HG03280 (cell line): ENCODE measurements around the gene THRB.

ENCODE experiments used
- ATAC-seq: cut with Tn5 transposase; IDR thresholded peaks from one replicate; pipeline ENCODE4 v1.9.1; 2021; ENCODE audit warnings: mild to moderate bottlenecking, moderate library complexity; ENCODE audit not compliant: unreplicated experiment

The THRB gene

GRCh38 chr3:24513463-24513862, 18.8 kb upstream of the THRB start:
- no peak for ATAC-seq

GRCh38 chr3:24512564-24513197, 18.0 kb upstream of the THRB start:
- ATAC-seq, result no peak

DNA sequence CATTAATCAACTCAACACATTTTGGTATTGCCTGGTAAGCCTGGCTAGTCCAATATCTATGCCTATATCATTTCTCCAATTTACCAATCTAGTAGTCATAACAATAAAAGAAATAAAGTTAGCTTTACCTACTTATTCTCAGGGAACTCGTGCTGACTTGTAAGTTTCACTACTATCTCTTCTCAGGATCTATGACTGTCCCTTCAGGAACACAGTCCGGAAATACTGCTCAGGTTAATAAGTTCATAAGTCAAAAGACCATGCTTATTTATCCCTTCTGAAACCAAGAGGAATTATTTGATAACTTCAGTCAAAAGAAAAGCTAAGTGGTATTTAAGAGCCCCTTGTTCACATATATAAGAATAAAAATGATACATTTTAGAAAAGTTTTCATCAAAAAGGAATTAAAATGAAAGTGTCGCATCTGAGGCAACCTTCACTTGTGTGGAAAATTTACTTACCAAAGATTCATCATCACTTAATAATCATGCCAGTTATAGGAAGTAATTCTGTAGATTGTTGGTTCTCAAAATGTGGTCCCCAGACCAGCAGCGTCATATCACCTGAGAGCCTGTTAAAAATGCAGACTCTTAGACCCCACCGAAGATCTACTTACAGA, 15.5 kb upstream of the THRB start:
- no peak for ATAC-seq

DNA sequence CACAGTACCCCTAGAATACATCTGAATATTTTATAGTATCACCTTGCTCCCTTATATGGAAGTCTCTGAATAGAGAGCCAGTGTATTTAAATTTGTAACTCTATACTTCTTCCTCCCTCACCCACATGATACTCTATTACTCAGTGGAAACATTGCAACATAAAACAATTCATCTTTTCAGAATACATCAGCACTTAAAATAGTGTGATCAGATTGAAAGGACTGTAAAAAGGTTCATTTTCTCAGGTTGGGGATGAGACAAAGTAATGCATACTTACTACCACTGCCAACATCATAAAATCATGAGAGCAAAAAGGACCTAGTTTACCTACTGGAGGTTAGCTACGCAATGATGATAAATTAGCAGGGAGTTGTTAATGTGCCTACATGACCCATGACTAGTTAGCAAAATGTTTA, 13.8 kb upstream of the THRB start:
- no peak for ATAC-seq

DNA sequence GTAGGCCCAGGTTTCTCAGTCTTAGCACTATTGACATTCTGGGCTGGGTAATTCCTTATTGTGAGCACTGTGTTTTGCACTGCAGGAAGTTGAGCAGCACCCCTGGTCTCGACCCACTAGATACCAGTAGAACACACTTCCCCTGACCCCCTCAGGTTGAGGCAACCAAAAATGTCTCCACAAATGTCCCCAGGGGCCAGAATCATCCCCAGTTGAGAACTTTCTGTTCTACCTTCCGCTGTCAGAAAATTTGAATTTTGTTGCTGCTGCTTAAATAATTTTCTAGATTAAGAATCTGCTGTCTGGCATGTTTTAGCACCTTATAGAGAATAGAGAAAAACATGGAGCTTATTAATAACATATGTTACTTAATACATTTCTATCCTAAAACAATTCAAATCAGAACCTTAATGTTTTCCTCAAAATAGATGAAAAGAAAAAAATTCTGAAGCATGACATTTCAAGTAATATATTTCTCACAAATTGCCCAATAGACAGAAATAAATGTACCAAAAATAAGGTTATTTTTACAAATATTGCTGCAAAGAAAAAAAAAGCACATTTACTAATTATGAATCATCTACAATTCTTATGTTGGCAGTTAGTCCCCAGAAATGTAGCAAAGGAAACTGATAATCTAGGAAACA, 13.2 kb upstream of the THRB start:
- no peak for ATAC-seq

DNA sequence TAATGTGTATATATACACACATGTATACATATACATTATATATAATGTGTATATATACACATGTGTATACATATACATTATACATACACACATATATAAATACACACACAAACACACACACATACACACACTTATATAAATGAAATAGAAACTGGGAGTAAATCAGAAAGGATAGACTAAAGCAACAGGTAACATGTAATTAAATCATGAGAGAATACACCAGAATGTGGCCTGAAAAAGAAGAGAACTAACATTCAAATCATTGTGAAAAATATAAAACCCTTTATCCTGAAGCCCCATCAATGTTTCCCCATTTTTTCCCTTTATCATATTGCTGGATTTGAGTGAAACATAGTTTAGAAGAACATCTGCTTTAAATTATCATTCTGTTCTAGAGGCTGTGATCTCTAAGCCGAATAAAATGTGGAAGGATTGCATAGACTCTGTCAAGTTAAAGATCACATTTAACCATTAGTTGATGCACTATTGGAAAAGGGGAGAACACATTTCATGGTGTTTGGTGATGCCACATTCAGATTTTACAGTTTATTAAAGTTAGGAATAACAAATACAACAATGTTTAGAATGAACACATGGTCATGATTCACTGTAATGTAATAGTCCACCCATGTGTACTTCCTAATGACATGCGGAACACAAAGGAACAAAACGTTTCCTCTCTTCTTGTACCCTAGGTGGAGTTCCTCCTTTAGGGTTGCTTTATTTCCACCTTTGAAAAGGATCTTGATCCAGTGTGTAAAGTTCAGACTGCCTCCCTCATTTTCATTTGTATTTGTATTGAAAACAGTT, 12.5 kb upstream of the THRB start:
- ATAC-seq, result no peak

DNA sequence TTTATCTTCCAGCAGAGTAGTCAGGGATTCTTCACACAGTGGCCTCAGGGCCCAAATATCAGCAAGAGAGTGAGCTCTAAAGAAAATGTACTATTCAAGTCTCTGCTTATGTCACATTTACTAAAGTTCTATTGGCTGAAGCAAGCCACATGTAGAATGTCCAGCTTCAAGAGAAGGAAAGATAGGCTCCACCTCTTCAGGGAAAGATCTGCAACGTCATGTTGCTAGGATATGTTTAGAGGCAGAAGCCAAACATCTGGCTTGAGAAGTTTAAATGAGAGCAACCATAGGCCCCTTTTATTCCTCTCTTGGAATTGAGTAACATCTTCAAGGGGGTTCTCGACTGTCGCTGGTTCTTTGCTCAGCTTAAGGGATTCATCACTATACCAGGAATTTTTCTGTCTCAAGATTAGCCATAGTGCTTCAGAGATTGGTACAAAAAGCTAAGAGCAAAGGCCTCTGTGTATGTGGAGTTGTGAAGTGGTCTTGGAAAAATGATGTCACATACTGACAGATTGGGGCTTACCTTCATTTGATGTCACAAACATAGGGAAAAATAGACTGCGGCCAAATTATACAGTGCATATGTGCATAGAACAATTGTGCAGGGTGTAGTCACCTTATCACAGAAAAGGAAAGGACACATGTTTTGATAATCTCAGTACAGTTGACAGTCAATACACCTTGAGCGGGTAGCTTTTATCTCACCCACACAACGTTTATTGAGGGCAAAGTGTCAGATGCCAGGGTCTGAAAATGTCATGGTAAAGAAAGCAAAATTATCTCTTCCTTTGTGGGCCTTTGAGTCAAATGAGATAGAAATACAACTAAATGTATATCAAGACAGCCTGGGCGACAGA, 11.3 kb upstream of the THRB start:
- no peak for ATAC-seq

GRCh38 chr3:24504772-24505171, 10.1 kb upstream of the THRB start:
- no peak for ATAC-seq

DNA sequence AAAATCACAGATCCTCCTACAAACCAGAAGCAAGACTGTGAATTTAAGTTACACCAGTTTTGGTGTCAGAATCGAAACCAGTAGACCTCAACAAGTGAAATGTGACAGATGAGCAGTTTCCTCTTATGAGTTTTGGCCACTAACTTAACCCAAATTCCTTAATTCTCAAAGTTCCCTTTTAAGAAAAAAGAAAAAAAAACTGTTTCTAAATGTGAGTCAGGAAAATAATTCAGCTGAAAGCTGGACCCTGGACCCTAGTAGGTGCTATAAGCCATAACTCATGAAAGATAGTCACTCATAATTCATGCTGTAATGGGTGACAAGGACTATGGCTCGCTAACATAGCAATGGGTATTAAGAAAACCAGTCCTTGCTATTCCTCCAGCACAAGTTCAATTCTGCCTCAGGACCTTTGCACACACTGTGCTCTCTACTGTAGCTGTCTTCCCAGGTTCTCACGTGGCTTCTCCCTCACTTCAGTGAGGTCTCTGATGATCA, 9.0 kb upstream of the THRB start:
- peak; percentile 70 for ATAC-seq

DNA sequence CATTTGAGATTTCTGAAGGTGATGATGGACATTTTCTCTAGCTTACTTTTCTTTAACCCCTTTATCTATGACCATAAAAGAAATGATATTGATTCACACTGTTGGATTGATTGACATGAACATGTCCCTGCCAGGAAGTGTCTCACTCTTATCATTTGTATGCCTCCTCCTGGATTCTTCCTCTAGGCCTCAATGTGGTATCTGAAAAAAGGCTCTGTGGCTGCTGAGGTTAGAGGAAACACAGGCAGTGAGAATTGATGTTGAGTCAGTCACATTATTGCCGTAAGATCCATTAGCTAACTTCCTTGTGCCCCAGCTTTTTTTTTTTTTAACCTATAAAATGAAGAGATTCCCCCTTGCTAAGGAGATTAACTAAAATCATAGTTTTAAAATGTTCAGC, 8.0 kb upstream of the THRB start:
- no peak for ATAC-seq

- no peak for ATAC-seq
Observed at GRCh38 chr3:24500806-24501205, 6.2 kb upstream of the THRB start.

DNA sequence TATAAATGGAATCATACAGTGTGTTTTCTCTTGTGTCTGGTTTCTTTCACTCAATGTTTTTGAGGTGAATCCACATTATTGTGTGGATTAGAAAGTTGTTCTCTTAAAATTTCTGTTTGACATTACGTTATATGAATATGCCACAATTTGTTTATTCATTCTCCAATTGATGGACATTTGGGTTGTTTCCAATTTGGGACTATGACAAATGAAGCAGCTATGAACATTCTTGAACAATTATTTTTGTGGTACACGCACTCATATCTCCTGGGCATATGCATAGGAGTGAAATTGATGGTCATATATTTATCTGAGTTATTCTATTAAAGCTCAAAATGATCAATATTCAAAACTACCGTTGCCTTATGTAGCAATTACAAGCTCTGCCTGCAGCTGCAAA, 5.3 kb upstream of the THRB start:
- no peak for ATAC-seq

DNA sequence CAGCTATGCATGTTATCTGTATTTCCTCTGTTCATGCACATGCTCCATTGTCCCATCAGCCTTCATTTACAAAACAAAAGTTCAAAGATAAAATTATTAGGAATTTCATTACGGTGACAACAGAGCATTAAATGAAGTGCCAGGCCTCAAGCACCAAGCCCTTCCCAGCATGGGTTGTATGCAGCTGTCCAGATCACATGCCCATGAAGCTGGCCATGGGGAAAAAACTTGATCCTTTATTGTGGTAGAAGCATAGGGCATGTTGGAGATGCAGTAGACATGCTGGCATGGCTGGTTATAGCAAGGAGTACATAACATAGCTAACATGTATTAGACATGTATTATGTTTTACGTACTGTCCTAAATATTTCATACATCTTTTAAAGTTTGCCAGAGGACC, 4.1 kb upstream of the THRB start:
- ATAC-seq, result no peak

GRCh38 chr3:24498391-24498790, 3.7 kb upstream of the THRB start:
- no peak for ATAC-seq

DNA sequence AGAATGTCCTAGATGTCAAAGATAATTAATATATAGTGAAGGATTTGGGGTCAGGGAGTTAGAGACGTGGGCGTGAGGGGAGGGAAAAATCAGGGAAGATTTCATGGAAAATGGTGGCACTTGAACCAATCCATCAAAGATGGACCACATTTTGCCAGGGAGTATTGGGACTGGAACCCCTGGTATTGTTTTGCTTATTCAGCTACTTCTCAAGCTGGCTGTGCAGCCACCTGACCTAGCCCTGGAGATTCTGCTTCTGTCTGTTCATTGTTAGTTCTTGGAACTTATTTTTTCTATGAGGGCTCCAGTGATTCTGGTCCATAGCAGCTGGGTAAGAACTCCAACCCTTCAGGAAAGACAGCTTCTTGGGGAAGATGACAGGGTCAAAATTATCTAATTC, 3.3 kb upstream of the THRB start:
- ATAC-seq, result no peak

GRCh38 chr3:24496529-24497482, 2.2 kb upstream of the THRB start:
- ATAC-seq, result no peak

GRCh38 chr3:24495326-24495994, 810 bp upstream of the THRB start:
- no peak for ATAC-seq

DNA sequence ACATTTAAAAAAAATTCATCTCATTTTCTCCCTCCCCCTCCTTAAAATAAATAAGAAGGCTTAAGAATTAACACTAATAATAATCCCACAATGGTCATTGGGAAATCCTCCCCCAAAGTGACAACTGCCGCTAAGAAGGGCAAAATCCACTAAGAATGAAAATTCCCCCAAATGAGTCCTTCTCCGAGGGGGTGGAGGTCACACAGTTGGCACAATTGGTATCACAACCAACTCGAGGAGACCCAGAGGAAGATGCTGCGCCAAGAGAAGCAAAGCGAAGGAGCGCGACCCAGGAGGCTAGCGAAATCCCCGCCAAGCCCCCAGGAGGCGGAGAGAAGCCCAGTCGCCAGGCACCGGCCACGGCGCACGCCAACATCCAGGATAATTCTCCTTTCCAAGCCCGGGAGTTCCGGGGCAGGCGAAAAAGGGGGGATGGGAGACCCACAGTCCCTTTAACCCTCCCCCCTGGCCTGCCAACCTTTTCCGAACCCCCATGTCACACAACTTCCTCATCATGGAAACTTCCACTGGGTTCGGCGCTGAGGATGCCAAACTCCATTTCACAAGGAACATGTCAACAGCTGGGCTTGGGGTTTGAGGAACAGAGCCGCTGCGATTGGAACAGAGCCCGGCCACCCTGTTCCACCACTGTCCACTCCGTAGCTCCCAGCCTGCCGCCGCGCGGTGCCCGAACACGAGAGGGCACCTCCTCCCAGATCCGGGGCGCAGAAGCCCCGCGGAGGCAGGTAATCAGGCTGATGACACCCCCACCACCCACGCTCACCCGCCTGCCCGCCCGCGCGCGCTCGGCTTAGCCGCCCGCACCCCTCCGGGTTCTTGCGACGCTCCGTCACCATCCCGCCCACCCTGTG, 668 bp downstream of the THRB start:
- ATAC-seq, result no peak
